OCI-LY1 (cell line): Measurements from ENCODE around the gene ATL1.

Experiments used
- H2AFZ ChIP-seq: fragments of 200-600 bp; sonication (generic), shearing (Covaris generic); 2 replicates; pipeline ENCODE4 v1.6.0; 2014; ENCODE audit warnings: antibody characterized with exemption, mild to moderate bottlenecking, low read length
- H3F3A ChIP-seq: fragments of 200-600 bp; sonication (generic), shearing (Covaris generic); 2 replicates; pipeline ENCODE4 v1.6.0; 2014; ENCODE audit warnings: mild to moderate bottlenecking, antibody characterized with exemption, low read length, moderate library complexity; ENCODE audit not compliant: insufficient read depth
- H3K27ac ChIP-seq: fragments of 200-600 bp; sonication (generic); 2 replicates; pipeline ENCODE4 v1.5.1; 2014; ENCODE audit warnings: low read length, mixed run types, mild to moderate bottlenecking, low read depth; ENCODE audit not compliant: poor library complexity, severe bottlenecking
- H3K27me3 ChIP-seq: fragments of 200-600 bp; sonication (generic); 2 replicates; pipeline ENCODE4 v1.6.0; 2014; ENCODE audit warnings: antibody characterized with exemption, mild to moderate bottlenecking, low read length, moderate library complexity; ENCODE audit not compliant: insufficient read depth
- H3K36me3 ChIP-seq: fragments of 200-600 bp; sonication (generic); 2 replicates; pipeline ENCODE4 v1.6.1; 2014; ENCODE audit warnings: mild to moderate bottlenecking, antibody characterized with exemption, low read length, moderate library complexity, mixed read lengths; ENCODE audit not compliant: insufficient read depth
- H3K4me1 ChIP-seq: fragments of 200-600 bp; sonication (generic); 2 replicates; pipeline ENCODE4 v1.5.1; 2014; ENCODE audit warnings: mild to moderate bottlenecking, low read length, moderate library complexity; ENCODE audit not compliant: insufficient read depth, severe bottlenecking
- H3K4me2 ChIP-seq: fragments of 200-600 bp; sonication (generic), shearing (Covaris generic); 2 replicates; pipeline ENCODE4 v1.6.1; 2014; ENCODE audit warnings: low read length
- H3K4me3 ChIP-seq: fragments of 200-600 bp; sonication (generic); 2 replicates; pipeline ENCODE4 v1.5.1; 2014; ENCODE audit warnings: low read length, low read depth, mild to moderate bottlenecking, mixed read lengths; ENCODE audit not compliant: poor library complexity, severe bottlenecking
- H3K79me2 ChIP-seq: fragments of 200-600 bp; shearing (Covaris generic); 2 replicates; pipeline ENCODE4 v1.6.1; 2016; ENCODE audit warnings: mixed run types, low read length, mixed read lengths; ENCODE audit not compliant: insufficient read depth
- H3K9ac ChIP-seq: fragments of 200-600 bp; sonication (generic), shearing (Covaris generic); 2 replicates; pipeline ENCODE4 v1.6.1; 2014; ENCODE audit warnings: mild to moderate bottlenecking, low read length, mixed read lengths
- H3K9me2 ChIP-seq: fragments of 200-600 bp; sonication (generic), shearing (Covaris generic); 2 replicates; pipeline ENCODE4 v1.6.1; 2014; ENCODE audit warnings: low read depth, mild to moderate bottlenecking, low read length, mixed read lengths
- H3K9me3 ChIP-seq: fragments of 200-600 bp; shearing (Covaris generic); 2 replicates; pipeline ENCODE4 v1.6.1; 2014; ENCODE audit warnings: low read length, mixed read lengths
- H4K20me1 ChIP-seq: fragments of 200-600 bp; sonication (generic), shearing (Covaris generic); 2 replicates; pipeline ENCODE4 v1.6.0; 2016; ENCODE audit warnings: mild to moderate bottlenecking, low read length; ENCODE audit not compliant: insufficient read depth
- CTCF ChIP-seq: fragments of 200-600 bp; sonication (generic), shearing (Covaris generic); IDR thresholded peaks from 2 replicates; pipeline ENCODE4 v1.5.1; 2017; ENCODE audit warnings: mild to moderate bottlenecking, antibody characterized with exemption, low read length, moderate library complexity, mixed read lengths
- EZH2 ChIP-seq: fragments of 200-600 bp; sonication (generic), shearing (Covaris generic); IDR thresholded peaks from 2 replicates; pipeline ENCODE4 v1.8.0; 2017; ENCODE audit warnings: borderline replicate concordance, mixed run types, mild to moderate bottlenecking, antibody characterized with exemption, low read length, moderate library complexity, mixed read lengths

The ATL1 gene

DNA sequence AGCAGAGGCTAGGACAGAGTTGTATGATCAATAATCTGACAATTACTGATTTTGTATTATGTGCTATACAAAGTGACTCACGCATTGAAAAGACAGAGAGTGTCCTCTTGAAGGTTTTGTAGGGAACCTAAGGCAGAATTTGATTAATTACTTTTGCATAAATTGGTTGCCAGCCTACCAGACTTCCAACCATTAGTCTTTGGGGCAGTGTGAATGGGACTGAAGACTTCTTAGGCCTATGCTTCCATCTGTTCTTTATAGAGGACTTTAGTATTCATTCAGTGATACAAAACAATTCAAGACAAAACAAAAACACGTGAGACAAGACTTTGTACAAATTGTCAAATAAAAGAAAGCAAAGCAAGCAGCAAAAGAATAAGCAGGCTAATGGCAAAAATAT, 46.5 kb downstream of the ATL1 start:
- H2AFZ ChIP-seq = no peak overlapping the region
- H3K4me1 ChIP-seq = peaks cover 11% of the 10 kb centered on the region
- H3K27me3 ChIP-seq = no peaks in the 10 kb centered on the region
- no peak overlapping the region for H3K9ac ChIP-seq
- no peak overlapping the region for H3K4me2 ChIP-seq
- H3K79me2 ChIP-seq = no peaks in the 10 kb centered on the region
- no peak overlapping the region for H3K27ac ChIP-seq
- H4K20me1 ChIP-seq = no peaks in the 10 kb centered on the region
- TF ChIP-seq CTCF (no peak), EZH2 (no peak)
- no peaks in the 10 kb centered on the region for H3F3A ChIP-seq
- H3K36me3 ChIP-seq = no peaks in the 10 kb centered on the region
- H3K4me3 ChIP-seq = no peak overlapping the region
- H3K9me2 ChIP-seq = no peaks in the 10 kb centered on the region
- H3K9me3 ChIP-seq = no peaks in the 10 kb centered on the region

DNA sequence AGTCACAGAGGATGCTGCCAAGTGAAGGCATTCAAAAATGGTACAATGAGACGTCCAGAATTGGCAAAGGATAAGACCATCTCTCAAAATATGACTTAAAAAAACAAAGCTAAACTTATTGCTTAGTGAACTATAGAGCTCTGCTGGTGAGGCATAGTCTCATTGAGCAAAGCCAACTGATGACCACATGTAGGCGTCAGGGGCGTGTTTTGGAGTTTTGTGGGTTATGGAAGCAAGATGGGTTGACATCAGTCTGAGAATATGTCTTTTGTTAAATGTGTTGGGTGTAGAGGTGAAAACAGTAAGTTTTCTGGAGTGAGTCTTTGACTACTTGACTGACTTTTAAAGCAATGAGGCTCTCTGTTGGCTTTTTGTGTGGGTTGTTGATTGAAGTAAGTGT, 47.2 kb downstream of the ATL1 start:
- Histone ChIP-seq H3K9ac (no peak overlapping the region), H3K79me2 (no peaks in the 10 kb centered on the region), H3K4me1 (peaks cover 4% of the 10 kb centered on the region), H3K4me2 (no peak overlapping the region), H3K4me3 (no peak overlapping the region), H2AFZ (no peak overlapping the region), H3K9me3 (no peaks in the 10 kb centered on the region), H3K27me3 (no peaks in the 10 kb centered on the region), H4K20me1 (no peaks in the 10 kb centered on the region), H3K27ac (no peak overlapping the region), H3K36me3 (no peaks in the 10 kb centered on the region), H3F3A (no peaks in the 10 kb centered on the region), H3K9me2 (no peaks in the 10 kb centered on the region)
- TF ChIP-seq CTCF (no peak), EZH2 (no peak)

GRCh38 chr14:50607761-50608160, 47.8 kb downstream of the ATL1 start:
- Histone ChIP-seq H2AFZ (no peak overlapping the region), H4K20me1 (no peaks in the 10 kb centered on the region), H3K79me2 (no peaks in the 10 kb centered on the region), H3K9ac (no peak overlapping the region), H3K9me3 (no peaks in the 10 kb centered on the region), H3K36me3 (no peaks in the 10 kb centered on the region), H3K4me1 (no peaks in the 10 kb centered on the region), H3K4me2 (no peak overlapping the region), H3K27ac (no peak overlapping the region), H3K4me3 (no peak overlapping the region), H3F3A (no peaks in the 10 kb centered on the region), H3K9me2 (no peaks in the 10 kb centered on the region), H3K27me3 (no peaks in the 10 kb centered on the region)
- TF ChIP-seq EZH2 = no peak
- TF ChIP-seq CTCF = no peak
